Ovary (tissue), 3 donors: ENCODE data around the gene FGD3.

Source experiments
- EP300 ChIP-seq: sonication (generic); formaldehyde crosslinking; IDR thresholded peaks from one replicate; pipeline ENCODE4 v1.6.1; 2017; ENCODE audit warnings: antibody characterized with exemption
- POLR2A ChIP-seq: fragments of 450-650 bp; IDR thresholded peaks from one replicate; pipeline ENCODE4 v1.6.1; 2017; ENCODE audit warnings: antibody characterized with exemption, mild to moderate bottlenecking, moderate library complexity
- TF ChIP-seq, protein P1 (sequence below), 3 donors: fragments of 450-650 bp in 2 of 3; fragments of 200-600 bp in 1 of 3; IDR thresholded peaks; one replicate each; pipeline versions ENCODE4 v1.5.1 to v1.8.0; 2016 to 2022; ENCODE audit warnings: antibody characterized with exemption in 3 of 3, mild to moderate bottlenecking in 1 of 3
- donor health status: DM: no; HTN: no; CAD: no.

GRCh38 chr9:93079371-93079770 lies 132.0 kb downstream of the FGD3 start:
- no peak for TF ChIP-seq POLR2A
- TF ChIP-seq, protein P1, sequence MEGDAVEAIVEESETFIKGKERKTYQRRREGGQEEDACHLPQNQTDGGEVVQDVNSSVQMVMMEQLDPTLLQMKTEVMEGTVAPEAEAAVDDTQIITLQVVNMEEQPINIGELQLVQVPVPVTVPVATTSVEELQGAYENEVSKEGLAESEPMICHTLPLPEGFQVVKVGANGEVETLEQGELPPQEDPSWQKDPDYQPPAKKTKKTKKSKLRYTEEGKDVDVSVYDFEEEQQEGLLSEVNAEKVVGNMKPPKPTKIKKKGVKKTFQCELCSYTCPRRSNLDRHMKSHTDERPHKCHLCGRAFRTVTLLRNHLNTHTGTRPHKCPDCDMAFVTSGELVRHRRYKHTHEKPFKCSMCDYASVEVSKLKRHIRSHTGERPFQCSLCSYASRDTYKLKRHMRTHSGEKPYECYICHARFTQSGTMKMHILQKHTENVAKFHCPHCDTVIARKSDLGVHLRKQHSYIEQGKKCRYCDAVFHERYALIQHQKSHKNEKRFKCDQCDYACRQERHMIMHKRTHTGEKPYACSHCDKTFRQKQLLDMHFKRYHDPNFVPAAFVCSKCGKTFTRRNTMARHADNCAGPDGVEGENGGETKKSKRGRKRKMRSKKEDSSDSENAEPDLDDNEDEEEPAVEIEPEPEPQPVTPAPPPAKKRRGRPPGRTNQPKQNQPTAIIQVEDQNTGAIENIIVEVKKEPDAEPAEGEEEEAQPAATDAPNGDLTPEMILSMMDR (IDR thresholded peaks at IDR 0.05): no peak
- TF ChIP-seq EP300: no peak
